Hematopoietic multipotent progenitor cell treated with erythropoietin and hydrocortisone succinate and interleukin-3 and kit ligand, for 8 days (in vitro differentiated cells): ENCODE results near the gene LDLRAP1.

Experiments used
- DNase-seq: peaks from one replicate; pipeline ENCODE4 v3.0.0-alpha.2; 2015

LDLRAP1 gene

GRCh38 chr1:25544243-25544764 is 898 bp downstream of the LDLRAP1 start:
- DNase-seq: no peak

GRCh38 chr1:25544819-25545218 is 1.4 kb downstream of the LDLRAP1 start:
- no peak for DNase-seq

GRCh38 chr1:25545767-25546166 is 2.4 kb downstream of the LDLRAP1 start:
- no peak for DNase-seq

- no peak for DNase-seq
These were observed 2.8 kb downstream of the LDLRAP1 start for GRCh38 chr1:25546193-25546592.

GRCh38 chr1:25548601-25549000 is 5.2 kb downstream of the LDLRAP1 start:
- DNase-seq: no peak

GRCh38 chr1:25549273-25550154 is 6.1 kb downstream of the LDLRAP1 start:
- peak; percentile 88 for DNase-seq

GRCh38 chr1:25550155-25550506 is 6.7 kb downstream of the LDLRAP1 start:
- peak; percentile 68 for DNase-seq

GRCh38 chr1:25550683-25551310 is 7.4 kb downstream of the LDLRAP1 start:
- DNase-seq: no peak

- DNase-seq: peak; percentile 52
These were observed 10.5 kb downstream of the LDLRAP1 start for GRCh38 chr1:25553749-25554429.

GRCh38 chr1:25554430-25554780 is 11.0 kb downstream of the LDLRAP1 start:
- DNase-seq: no peak

- DNase-seq: no peak
These were observed 11.7 kb downstream of the LDLRAP1 start for GRCh38 chr1:25554886-25555752.

- DNase-seq: no peak
These were observed 12.3 kb downstream of the LDLRAP1 start for GRCh38 chr1:25555753-25556092.

- no peak for DNase-seq
These were observed 12.8 kb downstream of the LDLRAP1 start for GRCh38 chr1:25556132-25556670.

- peak; percentile 91 for DNase-seq
These were observed 13.5 kb downstream of the LDLRAP1 start for GRCh38 chr1:25556791-25557476.

- no peak for DNase-seq
These were observed 14.1 kb downstream of the LDLRAP1 start for GRCh38 chr1:25557543-25557942.

- no peak for DNase-seq
These were observed 15.6 kb downstream of the LDLRAP1 start for GRCh38 chr1:25559031-25559430.

GRCh38 chr1:25560001-25560400 is 16.6 kb downstream of the LDLRAP1 start:
- DNase-seq: no peak

GRCh38 chr1:25560788-25561187 is 17.4 kb downstream of the LDLRAP1 start:
- DNase-seq: no peak

- DNase-seq: no peak
These were observed 18.2 kb downstream of the LDLRAP1 start for GRCh38 chr1:25561421-25562100.

GRCh38 chr1:25562101-25562927 is 18.9 kb downstream of the LDLRAP1 start:
- no peak for DNase-seq
